ENCODE results near the gene POLDIP2. TPM values are rescaled to one million over a fixed set of nuclear protein-coding genes. Genes with fewer than 3 reads are reported as not detected.
A peak's percentile ranks its signal among the peaks of the same experiment; 100 is the strongest.

Gene POLDIP2
- polyA plus RNA-seq, 1 of the 3 experiments (the other 2 are of a cell fraction) = 98.1 TPM

- TF ChIP-seq, protein P1, sequence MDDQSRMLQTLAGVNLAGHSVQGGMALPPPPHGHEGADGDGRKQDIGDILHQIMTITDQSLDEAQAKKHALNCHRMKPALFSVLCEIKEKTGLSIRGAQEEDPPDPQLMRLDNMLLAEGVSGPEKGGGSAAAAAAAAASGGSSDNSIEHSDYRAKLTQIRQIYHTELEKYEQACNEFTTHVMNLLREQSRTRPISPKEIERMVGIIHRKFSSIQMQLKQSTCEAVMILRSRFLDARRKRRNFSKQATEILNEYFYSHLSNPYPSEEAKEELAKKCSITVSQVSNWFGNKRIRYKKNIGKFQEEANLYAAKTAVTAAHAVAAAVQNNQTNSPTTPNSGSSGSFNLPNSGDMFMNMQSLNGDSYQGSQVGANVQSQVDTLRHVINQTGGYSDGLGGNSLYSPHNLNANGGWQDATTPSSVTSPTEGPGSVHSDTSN (IDR thresholded peaks at IDR 0.05) = no peak
- TF ChIP-seq RXRA (IDR thresholded peaks at IDR 0.05; ENCODE audit: borderline replicate concordance, low read depth) (no peak), SIN3A (IDR thresholded peaks at IDR 0.05; ENCODE audit: borderline replicate concordance, low read depth, low read length) (no peak), GATA2 (CRISPR knock-in tag; IDR thresholded peaks at IDR 0.05) (no peak), FOXJ3 (CRISPR knock-in tag; IDR thresholded peaks at IDR 0.05) (no peak), JUND (IDR thresholded peaks at IDR 0.05) (no peak), RFX5 (IDR thresholded peaks at IDR 0.05; ENCODE audit: low read length) (no peak), TCF12 (IDR thresholded peaks at IDR 0.05) (no peak)
- TF ChIP-seq, protein P2, sequence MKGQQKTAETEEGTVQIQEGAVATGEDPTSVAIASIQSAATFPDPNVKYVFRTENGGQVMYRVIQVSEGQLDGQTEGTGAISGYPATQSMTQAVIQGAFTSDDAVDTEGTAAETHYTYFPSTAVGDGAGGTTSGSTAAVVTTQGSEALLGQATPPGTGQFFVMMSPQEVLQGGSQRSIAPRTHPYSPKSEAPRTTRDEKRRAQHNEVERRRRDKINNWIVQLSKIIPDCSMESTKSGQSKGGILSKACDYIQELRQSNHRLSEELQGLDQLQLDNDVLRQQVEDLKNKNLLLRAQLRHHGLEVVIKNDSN (IDR thresholded peaks at IDR 0.05; ENCODE audit: borderline replicate concordance, low read depth) = no peak
Measured at GRCh38 chr17:28370744-28371103, 13.4 kb upstream of the POLDIP2 start (continued).

DNA sequence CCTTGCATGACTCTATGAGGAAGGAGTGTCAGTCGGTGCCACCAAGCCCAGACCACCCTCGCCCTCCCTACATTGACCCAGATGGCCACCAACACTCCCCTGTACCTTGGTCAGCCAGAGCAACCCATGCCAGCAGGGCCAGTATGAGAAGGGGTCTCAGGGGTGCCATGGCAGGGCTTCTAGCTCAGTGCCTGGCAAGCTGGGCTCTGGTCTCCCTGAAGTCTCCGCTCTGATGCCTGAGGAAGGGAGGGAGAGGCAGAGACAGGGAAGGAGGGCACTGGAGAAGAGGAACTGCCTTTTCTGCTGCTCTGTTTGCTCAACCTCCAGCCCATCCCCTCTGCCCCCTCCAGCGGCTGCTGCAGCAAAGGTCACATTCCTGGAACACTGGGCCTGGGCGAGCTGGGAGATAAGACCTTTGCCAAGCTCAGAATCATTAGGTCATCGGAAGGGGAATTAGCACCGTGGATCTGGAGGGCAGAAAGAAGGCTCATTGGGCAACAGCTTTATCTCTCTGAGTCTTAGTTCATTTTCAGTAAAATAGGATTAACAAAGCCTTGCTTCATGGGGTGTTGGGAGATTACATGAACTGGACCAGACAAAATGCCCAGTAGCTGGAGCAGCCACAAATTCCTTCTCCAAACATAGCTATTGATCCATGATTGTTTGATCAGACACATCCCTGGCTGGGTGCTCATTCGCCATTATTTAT is 12.9 kb upstream of the POLDIP2 start, which contains the start of gene VTN:
Gene VTN, minus strand, starts transcription at position 273 of the 709 bp plus-strand sequence. Its CDS starts 104 bp downstream, at position 169.
- Histone ChIP-seq H3F3A (replicated peaks; ENCODE audit: insufficient read depth) (peaks cover 18% of the 10 kb centered on the region), H3K4me1 (ENCODE audit: control insufficient read depth in 1 of 2, insufficient read depth in 2 of 2, low read depth in 1 of 2, low read length in 1 of 2) (peaks cover 15 to 28% of the 10 kb centered on the region in 2 experiments), H3K79me2 (ENCODE audit: insufficient read depth) (peaks cover 26% of the 10 kb centered on the region), H3K4me3 (ENCODE audit: low read depth in 2 of 2, low read length in 1 of 2) (peak within 1 kb of the TSS; percentile 60 to 84; a peak in 3 of 4 replicates), H3K9me2 (no peaks in the 10 kb centered on the region), H3K27ac (ENCODE audit: low read depth in 2 of 2, low read length in 1 of 2) (peak within 1 kb of the TSS; percentile 67 to 85), H3K27me3 (ENCODE audit: insufficient read depth) (no peaks in the 10 kb centered on the region), H2AFZ (ENCODE audit: low read depth) (0 out of 2 replicates have a peak within 1 kb of the TSS, but pooled peaks have one; percentile 49), H3K4me2 (peak within 1 kb of the TSS; percentile 96), H3K36me3 (replicated peaks in 1 of 2; ENCODE audit: control insufficient read depth in 1 of 2, insufficient read depth in 2 of 2, low read length in 1 of 2) (no peaks in the 10 kb centered on the region), H3K9me3 (no peaks in the 10 kb centered on the region), H3K9ac (peak within 1 kb of the TSS; percentile 41), H4K20me1 (ENCODE audit: insufficient read depth) (peaks cover 25% of the 10 kb centered on the region)
- TF ChIP-seq MEF2A (IDR thresholded peaks at IDR 0.05; ENCODE audit: borderline replicate concordance, low read depth) (no peak), ELF1 (IDR thresholded peaks at IDR 0.05) (no peak), NFIC (IDR thresholded peaks at IDR 0.05; ENCODE audit: borderline replicate concordance) (no peak), JUND (IDR thresholded peaks at IDR 0.05) (no peak), GABPA (IDR thresholded peaks at IDR 0.05; ENCODE audit: low read depth) (no peak), GATA2 (CRISPR knock-in tag; IDR thresholded peaks at IDR 0.05) (peak; percentile 61), RCOR1 (IDR thresholded peaks at IDR 0.05; ENCODE audit: low read length) (no peak; the same call in 1 of the 2 replicates), TEAD4 (IDR thresholded peaks at IDR 0.05; ENCODE audit: borderline replicate concordance, insufficient read depth) (no peak), FOXM1 (IDR thresholded peaks at IDR 0.05; ENCODE audit: low read depth) (no peak), USF2 (IDR thresholded peaks at IDR 0.05; ENCODE audit: borderline replicate concordance, low read depth, low read length) (no peak), SIN3A (IDR thresholded peaks at IDR 0.05; ENCODE audit: borderline replicate concordance, low read depth, low read length) (no peak), EP300 (IDR thresholded peaks at IDR 0.05; ENCODE audit: borderline replicate concordance in 1 of 2, low read depth in 1 of 2, low read length in 1 of 2) (no peak), RAD21 (IDR thresholded peaks at IDR 0.05; ENCODE audit: low read length) (peak; percentile 38; the same call in 1 of the 2 replicates)
- CTCF ChIA-PET = interaction anchor here (0.9 to 1.8 kb wide), 8 partner anchors 9 to 565 kb away, joined by 3 to 7 read pairs (median 3); partner anchors contain the start of genes IFT20, POLDIP2 and TNFAIP1
- WGBS (ENCODE audit: low lambda C conversion rate) = 36% methylated on average over 8 of the region's 8 CpGs
- POLR2A ChIA-PET = interaction anchor here (0.7 to 4.5 kb wide), 4 partner anchors 12 to 35 kb away, joined by 3 to 34 read pairs (median 8); partner anchors contain the start of genes IFT20, POLDIP2 and TNFAIP1
- DNase-seq = peak; percentile 78

All from SK-N-SH (cell line).